IMR-90 (cell line): Measurements from ENCODE around the gene ABHD12B. TPM values are rescaled to one million over a fixed set of nuclear protein-coding genes. Genes with fewer than 3 reads are reported as not detected.

Experiments
- ATAC-seq: fragments of 200-7000 bp; cut with Tn5 transposase; 2 replicates; pipeline ENCODE4 v1.9.1; 2020; ENCODE audit warnings: low read depth, mild to moderate bottlenecking, moderate library complexity
- BruUV-seq: library from RNA; stranded (reverse); fragments of 400-500 nt; replicated peaks from 2 replicates; lab custom pipeline; 2021; lab: Mats Ljungman, UMichigan
- CTCF ChIA-PET: fragments of 300-600 bp; formaldehyde crosslinking; extraction: SDS; loops from one replicate; lab custom pipeline; 2021; ENCODE audit warnings: antibody characterized with exemption; lab: Yijun Ruan, JAX
- POLR2A ChIA-PET: fragments of 300-600 bp; sonication (Branson Sonifier 250); formaldehyde crosslinking; loops from one replicate; lab custom pipeline; 2022; ENCODE audit warnings: antibody characterized with exemption; ENCODE audit not compliant: unreplicated experiment; lab: Charles Lee
- DNase-seq: peaks from one replicate; pipeline ENCODE4 v3.0.0; 2013
- H2AFZ ChIP-seq: replicated peaks from 2 replicates; pipeline ENCODE3; 2013; ENCODE audit warnings: low read length, mild to moderate bottlenecking; ENCODE audit not compliant: poor library complexity
- H2AK5ac ChIP-seq: 2 replicates; pipeline ENCODE4 v1.6.1; 2013; ENCODE audit warnings: low read depth, low read length, inconsistent platforms
- H2AK9ac ChIP-seq: replicated peaks from 2 replicates; pipeline ENCODE3; 2013; ENCODE audit warnings: mild to moderate bottlenecking, low read depth, low read length, moderate library complexity; ENCODE audit not compliant: poor library complexity
- H2BK120ac ChIP-seq: 2 replicates; pipeline ENCODE4 v1.6.1; 2013; ENCODE audit warnings: low read depth, low read length, inconsistent platforms
- H2BK15ac ChIP-seq: 3 replicates; pipeline ENCODE4 v1.6.1; 2013; ENCODE audit warnings: low read depth, low read length, inconsistent platforms
- H2BK20ac ChIP-seq: 2 replicates; pipeline ENCODE4 v1.6.1; 2013; ENCODE audit warnings: low read depth, mild to moderate bottlenecking, inconsistent platforms, low read length, moderate library complexity
- H2BK5ac ChIP-seq: 2 replicates; pipeline ENCODE4 v1.6.1; 2013; ENCODE audit warnings: mild to moderate bottlenecking, low read depth, low read length, inconsistent platforms; ENCODE audit not compliant: poor library complexity, severe bottlenecking
- H3K14ac ChIP-seq: replicated peaks from 2 replicates; pipeline ENCODE4 v1.6.1; 2013; ENCODE audit warnings: low read depth, low read length, inconsistent platforms
- H3K18ac ChIP-seq: 2 replicates; pipeline ENCODE4 v1.6.1; 2013; ENCODE audit warnings: low read depth, low read length, control low read depth
- H3K23ac ChIP-seq: 2 replicates; pipeline ENCODE4 v1.6.1; 2013; ENCODE audit warnings: low read depth, low read length, inconsistent platforms
- H3K27ac ChIP-seq: 2 replicates; pipeline ENCODE4 v1.5.1; 2013; ENCODE audit warnings: mild to moderate bottlenecking, control low read depth, low read length; ENCODE audit not compliant: insufficient read depth
- H3K27me3 ChIP-seq: 2 replicates; pipeline ENCODE4 v1.6.1; 2013; ENCODE audit warnings: low read length; ENCODE audit not compliant: control insufficient read depth, insufficient read depth
- H3K36me3 ChIP-seq: 2 replicates; pipeline ENCODE4 v1.6.1; 2013; ENCODE audit warnings: low read length, mixed read lengths; ENCODE audit not compliant: control insufficient read depth, insufficient read depth
- H3K4ac ChIP-seq: 2 replicates; pipeline ENCODE4 v1.6.1; 2013; ENCODE audit warnings: low read depth, low read length, inconsistent platforms
- H3K4me1 ChIP-seq: 2 replicates; pipeline ENCODE4 v1.6.1; 2013; ENCODE audit warnings: low read length, mixed read lengths; ENCODE audit not compliant: control insufficient read depth, insufficient read depth
- H3K4me2 ChIP-seq: 2 replicates; pipeline ENCODE4 v1.6.1; 2013; ENCODE audit warnings: low read depth, mild to moderate bottlenecking, control low read depth, low read length, moderate library complexity
- H3K4me3 ChIP-seq: 2 replicates; pipeline ENCODE4 v1.5.1; 2013; ENCODE audit warnings: low read depth, mild to moderate bottlenecking, control low read depth, low read length, moderate library complexity; ENCODE audit not compliant: insufficient read depth
- H3K56ac ChIP-seq: 2 replicates; pipeline ENCODE4 v1.6.1; 2013; ENCODE audit warnings: low read length, inconsistent platforms; ENCODE audit not compliant: insufficient read depth; ENCODE audit errors: extremely low read depth
- H3K79me1 ChIP-seq, 2 experiments: 2 replicates each; pipeline ENCODE4 v1.6.1; 2013; ENCODE audit warnings: low read length in 2 of 2, inconsistent platforms in 1 of 2, low read depth in 1 of 2
- H3K9ac ChIP-seq: 2 replicates; pipeline ENCODE4 v1.6.1; 2013; ENCODE audit warnings: low read depth, low read length, control low read depth
- H3K9me1 ChIP-seq: 2 replicates; pipeline ENCODE4 v1.6.1; 2013; ENCODE audit warnings: low read length, inconsistent platforms; ENCODE audit not compliant: insufficient read depth
- H3K9me3 ChIP-seq: 2 replicates; pipeline ENCODE4 v1.6.1; 2013; ENCODE audit warnings: low read length; ENCODE audit not compliant: control insufficient read depth, insufficient read depth
- H4K20me1 ChIP-seq: 2 replicates; pipeline ENCODE4 v1.6.1; 2013; ENCODE audit warnings: low read length, inconsistent platforms; ENCODE audit not compliant: insufficient read depth
- H4K5ac ChIP-seq: 2 replicates; pipeline ENCODE4 v1.6.1; 2013; ENCODE audit warnings: mild to moderate bottlenecking, low read depth, low read length, control low read depth
- H4K8ac ChIP-seq, 2 experiments: 2 replicates each; pipeline ENCODE4 v1.6.1; 2013; ENCODE audit warnings: low read depth in 2 of 2, low read length in 2 of 2, control low read depth in 1 of 2, inconsistent platforms in 1 of 2
- H4K91ac ChIP-seq: 2 replicates; pipeline ENCODE4 v1.6.1; 2013; ENCODE audit warnings: low read depth, low read length, inconsistent platforms; ENCODE audit not compliant: insufficient read depth
- CTCF ChIP-seq: conservative IDR thresholded peaks from 2 replicates; pipeline ENCODE4 v1.5.1; 2012; ENCODE audit warnings: mild to moderate bottlenecking, low read depth, low read length, improper control_type of control experiment
- ELK1 ChIP-seq: fragments of 150-350 bp; IDR thresholded peaks from 2 replicates; pipeline ENCODE4 v1.6.1; 2016; ENCODE audit warnings: low read depth, mild to moderate bottlenecking, low read length, moderate library complexity, borderline replicate concordance
- FOS ChIP-seq: fragments of 150-350 bp; IDR thresholded peaks from 2 replicates; pipeline ENCODE4 v1.6.1; 2016; ENCODE audit warnings: low read depth, low read length
- MAFK ChIP-seq: IDR thresholded peaks from 2 replicates; pipeline ENCODE4 v1.6.1; 2012; ENCODE audit warnings: low read depth, low read length, improper control_type of control experiment
- MAZ ChIP-seq: IDR thresholded peaks from 2 replicates; pipeline ENCODE4 v1.6.1; 2012; ENCODE audit warnings: low read depth, mild to moderate bottlenecking, low read length, improper control_type of control experiment, moderate library complexity, borderline replicate concordance
- MXI1 ChIP-seq: IDR thresholded peaks from 2 replicates; pipeline ENCODE4 v1.6.1; 2012; ENCODE audit warnings: low read depth, mild to moderate bottlenecking, low read length, moderate library complexity, borderline replicate concordance
- RAD21 ChIP-seq: IDR thresholded peaks from 2 replicates; pipeline ENCODE4 v1.6.1; 2012; ENCODE audit warnings: low read length, improper control_type of control experiment
- RFX5 ChIP-seq: IDR thresholded peaks from 2 replicates; pipeline ENCODE4 v1.8.0; 2012; ENCODE audit warnings: low read depth, mild to moderate bottlenecking, low read length, moderate library complexity
- SMC3 ChIP-seq: fragments of 150-350 bp; IDR thresholded peaks from 2 replicates; pipeline ENCODE4 v1.6.1; 2016; ENCODE audit warnings: low read depth, mild to moderate bottlenecking, antibody characterized with exemption, low read length, moderate library complexity
- USF2 ChIP-seq: fragments of 150-350 bp; IDR thresholded peaks from 2 replicates; pipeline ENCODE4 v1.6.1; 2017; ENCODE audit warnings: mild to moderate bottlenecking, antibody characterized with exemption, low read length, low read depth
- WGBS, 2 experiments: methylation state at CpG; one replicate each; pipeline versions ENCODE4 v1.1.5 to v1.1.7; 2013; ENCODE audit warnings: missing lambda C conversion rate in 2 of 2; ENCODE audit not compliant: insufficient read length in 1 of 2; ENCODE audit errors: extremely low coverage in 2 of 2; 5-methylcytosine and 5-hydroxymethylcytosine counted together
- dilution Hi-C: fragments of 300-500 bp; cut with HindIII; formaldehyde crosslinking; loops from one replicate; pipeline ENCODE4 v1.14.3; 2018; ENCODE audit warnings: low sequenced_read_pairs; ENCODE audit not compliant: unreplicated experiment
- in situ Hi-C: fragments of 300-500 bp; cut with MboI; formaldehyde crosslinking; loops from 3 replicates; pipeline ENCODE4 v1.14.3; 2019; ENCODE audit warnings: low sequenced_read_pairs, inconsistent platforms, mixed read lengths
- intact Hi-C: fragments of 100-400 bp; cut with micrococcal nuclease; formaldehyde crosslinking; loops from 2 replicates; pipeline ENCODE4 v1.10.0; 2022
- polyA plus RNA-seq, 3 experiments: library from polyadenylated mRNA; depleted of rRNA; stranded (reverse); fragments of >200 nt; gene quantifications; 2 replicates each; pipeline ENCODE4 v1.2.3, GENCODE V29; 2012; ENCODE audit warnings: low replicate concordance in 1 of 3
- total RNA-seq: library from RNA; depleted of rRNA; stranded (reverse); fragments of >200 nt; gene quantifications from 2 replicates; pipeline ENCODE4 v1.2.3, GENCODE V29; 2012

The ABHD12B gene
- total and polyA plus RNA-seq, 2 of the 4 experiments (the other 2 are of a cell fraction) = 0.18 TPM; not detected in 1

- CTCF ChIA-PET = no interaction called here
- no peaks in the 10 kb centered on the region for H3K4me1 ChIP-seq
- BruUV-seq = no TSS peak
- H3K4me3 ChIP-seq = no peak overlapping the region
- H3K18ac ChIP-seq = no peak overlapping the region
- no peak overlapping the region for H3K56ac ChIP-seq
- no peak overlapping the region for H2BK120ac ChIP-seq
- intact Hi-C loops = no loop called here
- H2BK20ac ChIP-seq = no peak overlapping the region
- H3K9me3 ChIP-seq = no peaks in the 10 kb centered on the region
- dilution Hi-C loops = no loop called here
- no peak overlapping the region for H2AK5ac ChIP-seq
- H3K36me3 ChIP-seq = peaks cover 40% of the 10 kb centered on the region
- no peaks in the 10 kb centered on the region for H4K20me1 ChIP-seq
- ATAC-seq (no peak), DNase-seq (no peak)
- no peak overlapping the region for H2AFZ ChIP-seq
- H3K4ac ChIP-seq = no peak overlapping the region
- H3K27ac ChIP-seq = no peak overlapping the region
- H4K5ac ChIP-seq = no peak overlapping the region
- no peak overlapping the region for H3K23ac ChIP-seq
- H3K9me1 ChIP-seq = peaks cover 5% of the 10 kb centered on the region
- H2BK15ac ChIP-seq = no peak overlapping the region
- H2AK9ac ChIP-seq = no peak overlapping the region
- POLR2A ChIA-PET = no interaction called here
- no peaks in the 10 kb centered on the region for H3K27me3 ChIP-seq
- no peak overlapping the region for H4K91ac ChIP-seq
- in situ Hi-C loops = no loop called here
- H2BK5ac ChIP-seq = no peak overlapping the region
- TF ChIP-seq RFX5 (no peak), MAFK (no peak), MXI1 (no peak), FOS (no peak), RAD21 (no peak), USF2 (no peak), MAZ (no peak), ELK1 (no peak), SMC3 (no peak), CTCF (no peak)
- H3K14ac ChIP-seq = no peak overlapping the region
- H4K8ac ChIP-seq = no peak overlapping the region
- WGBS, 2 experiments = no CpG with 5 or more reads among the region's 5 CpGs
- H3K4me2 ChIP-seq = no peak overlapping the region
- H3K9ac ChIP-seq = no peak overlapping the region
- H3K79me1 ChIP-seq = no peaks in the 10 kb centered on the region
These were observed 38.9 kb downstream of the ABHD12B start for GRCh38 chr14:50910495-50911420.
